MM.1S (cell line): ENCODE data around the gene GFOD2.

Experiments used
- DNase-seq: peaks from one replicate; pipeline ENCODE4 v3.0.0-alpha.2; 2015
- H2AFZ ChIP-seq: fragments of 300-600 bp; sonication (generic); 2 replicates; pipeline ENCODE4 v1.6.0; 2016; ENCODE audit warnings: antibody characterized with exemption, low read length
- H3F3A ChIP-seq: fragments of 300-600 bp; sonication (generic); 2 replicates; pipeline ENCODE4 v1.6.1; 2016; ENCODE audit warnings: mild to moderate bottlenecking, antibody characterized with exemption, low read length, moderate library complexity, mixed read lengths; ENCODE audit not compliant: insufficient read depth
- H3K27ac ChIP-seq: fragments of 300-600 bp; sonication (generic); 2 replicates; pipeline ENCODE4 v1.5.1; 2016; ENCODE audit warnings: mild to moderate bottlenecking, low read length
- H3K27me3 ChIP-seq: fragments of 300-600 bp; sonication (generic); replicated peaks from 2 replicates; pipeline ENCODE4 v1.6.0; 2016; ENCODE audit warnings: low read length; ENCODE audit not compliant: insufficient read depth
- H3K36me3 ChIP-seq: fragments of 300-600 bp; sonication (generic); replicated peaks from 2 replicates; pipeline ENCODE4 v1.6.1; 2016; ENCODE audit warnings: mild to moderate bottlenecking, low read length, mixed read lengths; ENCODE audit not compliant: insufficient read depth
- H3K4me1 ChIP-seq: fragments of 300-600 bp; sonication (generic); 2 replicates; pipeline ENCODE4 v1.6.1; 2016; ENCODE audit warnings: low read length, mixed read lengths
- H3K4me2 ChIP-seq: fragments of 300-600 bp; sonication (generic); 2 replicates; pipeline ENCODE4 v1.6.0; 2016; ENCODE audit warnings: low read depth, low read length
- H3K4me3 ChIP-seq: fragments of 300-600 bp; sonication (generic); 2 replicates; pipeline ENCODE4 v1.5.1; 2016; ENCODE audit warnings: low read length, mixed read lengths
- H3K79me2 ChIP-seq: fragments of 300-600 bp; sonication (generic); 2 replicates; pipeline ENCODE4 v1.6.1; 2016; ENCODE audit warnings: mixed run types, low read length, mixed read lengths
- H3K9ac ChIP-seq: fragments of 300-600 bp; sonication (generic); 2 replicates; pipeline ENCODE4 v1.6.1; 2016; ENCODE audit warnings: low read length, mixed read lengths
- H3K9me2 ChIP-seq: fragments of 300-600 bp; sonication (generic); replicated peaks from 2 replicates; pipeline ENCODE4 v1.6.1; 2016; ENCODE audit warnings: mild to moderate bottlenecking, low read length, mixed read lengths; ENCODE audit not compliant: insufficient read depth
- H3K9me3 ChIP-seq: fragments of 300-600 bp; sonication (generic); replicated peaks from 2 replicates; pipeline ENCODE4 v1.6.1; 2016; ENCODE audit warnings: mild to moderate bottlenecking, low read length, mixed read lengths; ENCODE audit not compliant: insufficient read depth
- H4K20me1 ChIP-seq: fragments of 300-600 bp; sonication (generic); 2 replicates; pipeline ENCODE4 v1.6.1; 2016; ENCODE audit warnings: mild to moderate bottlenecking, low read length, moderate library complexity, mixed read lengths; ENCODE audit not compliant: insufficient read depth
- EZH2 ChIP-seq: fragments of 300-600 bp; sonication (generic); optimal IDR thresholded peaks from 2 replicates; pipeline ENCODE3; 2017; ENCODE audit warnings: low read depth, mild to moderate bottlenecking, antibody characterized with exemption, low read length, mixed read lengths
- EZH2phosphoT487 ChIP-seq: fragments of 300-600 bp; sonication (generic); IDR thresholded peaks from 2 replicates; pipeline ENCODE4 v1.6.1; 2018; ENCODE audit warnings: antibody characterized with exemption, low read length
- TF ChIP-seq, protein P1 (sequence below): fragments of 300-600 bp; sonication (generic); IDR thresholded peaks from 2 replicates; pipeline ENCODE4 v1.5.1; 2016; ENCODE audit warnings: antibody characterized with exemption, low read length, mixed read lengths

Gene GFOD2

DNA sequence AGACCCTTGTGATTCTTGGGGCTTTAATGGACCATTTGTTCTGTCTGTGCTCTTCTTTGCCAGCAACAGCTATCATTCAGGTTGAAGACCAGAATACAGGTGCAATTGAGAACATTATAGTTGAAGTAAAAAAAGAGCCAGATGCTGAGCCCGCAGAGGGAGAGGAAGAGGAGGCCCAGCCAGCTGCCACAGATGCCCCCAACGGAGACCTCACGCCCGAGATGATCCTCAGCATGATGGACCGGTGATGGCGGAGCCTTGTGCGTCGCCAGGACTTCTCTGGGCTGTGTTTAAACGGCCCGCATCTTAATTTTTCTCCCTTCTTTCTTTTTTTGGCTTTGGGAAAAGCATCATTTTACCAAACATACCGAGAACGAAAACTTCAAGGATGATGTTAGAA is 81.5 kb downstream of the GFOD2 start:
- no peak overlapping the region for H2AFZ ChIP-seq
- no peak overlapping the region for H3K4me2 ChIP-seq
- no peak overlapping the region for H3K9ac ChIP-seq
- peaks cover 11% of the 10 kb centered on the region; the same call in 1 of the 2 replicates for H3K79me2 ChIP-seq
- H3K9me3 ChIP-seq, result no peaks in the 10 kb centered on the region
- no peak overlapping the region for H3K27ac ChIP-seq
- H3K4me1 ChIP-seq, result no peaks in the 10 kb centered on the region
- H3K9me2 ChIP-seq, result no peaks in the 10 kb centered on the region
- H3K27me3 ChIP-seq, result no peaks in the 10 kb centered on the region
- DNase-seq, result no peak
- H3F3A ChIP-seq, result no peaks in the 10 kb centered on the region
- peaks cover 10% of the 10 kb centered on the region for H3K36me3 ChIP-seq
- H3K4me3 ChIP-seq, result no peak overlapping the region
- TF ChIP-seq EZH2, result no peak
- no peak for TF ChIP-seq EZH2phosphoT487
- TF ChIP-seq, protein P1, sequence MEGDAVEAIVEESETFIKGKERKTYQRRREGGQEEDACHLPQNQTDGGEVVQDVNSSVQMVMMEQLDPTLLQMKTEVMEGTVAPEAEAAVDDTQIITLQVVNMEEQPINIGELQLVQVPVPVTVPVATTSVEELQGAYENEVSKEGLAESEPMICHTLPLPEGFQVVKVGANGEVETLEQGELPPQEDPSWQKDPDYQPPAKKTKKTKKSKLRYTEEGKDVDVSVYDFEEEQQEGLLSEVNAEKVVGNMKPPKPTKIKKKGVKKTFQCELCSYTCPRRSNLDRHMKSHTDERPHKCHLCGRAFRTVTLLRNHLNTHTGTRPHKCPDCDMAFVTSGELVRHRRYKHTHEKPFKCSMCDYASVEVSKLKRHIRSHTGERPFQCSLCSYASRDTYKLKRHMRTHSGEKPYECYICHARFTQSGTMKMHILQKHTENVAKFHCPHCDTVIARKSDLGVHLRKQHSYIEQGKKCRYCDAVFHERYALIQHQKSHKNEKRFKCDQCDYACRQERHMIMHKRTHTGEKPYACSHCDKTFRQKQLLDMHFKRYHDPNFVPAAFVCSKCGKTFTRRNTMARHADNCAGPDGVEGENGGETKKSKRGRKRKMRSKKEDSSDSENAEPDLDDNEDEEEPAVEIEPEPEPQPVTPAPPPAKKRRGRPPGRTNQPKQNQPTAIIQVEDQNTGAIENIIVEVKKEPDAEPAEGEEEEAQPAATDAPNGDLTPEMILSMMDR, result no peak
- H4K20me1 ChIP-seq, result no peaks in the 10 kb centered on the region

DNA sequence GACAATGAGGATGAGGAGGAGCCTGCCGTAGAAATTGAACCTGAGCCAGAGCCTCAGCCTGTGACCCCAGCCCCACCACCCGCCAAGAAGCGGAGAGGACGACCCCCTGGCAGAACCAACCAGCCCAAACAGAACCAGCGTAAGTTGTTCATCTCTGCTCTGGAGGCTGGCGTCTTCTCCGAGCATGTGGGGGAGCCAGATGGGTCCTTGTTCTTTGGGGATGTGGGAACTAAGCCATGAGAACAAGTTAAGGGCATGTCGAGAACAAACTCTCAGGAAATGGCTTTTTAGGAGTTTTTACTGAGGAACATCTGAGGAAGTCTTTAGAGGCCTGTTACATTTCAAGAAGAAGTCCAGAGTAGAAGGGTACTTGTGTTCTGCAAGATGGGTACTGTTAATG is 82.4 kb downstream of the GFOD2 start:
- Histone ChIP-seq H3K9me3 (no peaks in the 10 kb centered on the region), H3K27ac (no peak overlapping the region), H3K9ac (no peak overlapping the region), H3K4me2 (no peak overlapping the region), H4K20me1 (no peaks in the 10 kb centered on the region), H3K4me1 (no peaks in the 10 kb centered on the region), H3F3A (no peaks in the 10 kb centered on the region), H3K9me2 (no peaks in the 10 kb centered on the region), H2AFZ (no peak overlapping the region), H3K27me3 (no peaks in the 10 kb centered on the region), H3K4me3 (no peak overlapping the region), H3K36me3 (peaks cover 10% of the 10 kb centered on the region), H3K79me2 (peaks cover 15% of the 10 kb centered on the region)
- TF ChIP-seq, protein P1, result no peak
- TF ChIP-seq EZH2 (no peak), EZH2phosphoT487 (no peak)
- no peak for DNase-seq

GRCh38 chr16:67632415-67633172 is 86.5 kb downstream of the GFOD2 start:
- H3K27ac ChIP-seq, result no peak overlapping the region
- no peaks in the 10 kb centered on the region for H3K9me3 ChIP-seq
- H3K9me2 ChIP-seq, result no peaks in the 10 kb centered on the region
- H2AFZ ChIP-seq, result no peak overlapping the region
- H4K20me1 ChIP-seq, result no peaks in the 10 kb centered on the region
- H3K36me3 ChIP-seq, result peaks cover 9% of the 10 kb centered on the region; the same call in 1 of the 2 replicates
- no peaks in the 10 kb centered on the region for H3K4me1 ChIP-seq
- TF ChIP-seq EZH2, result no peak
- TF ChIP-seq EZH2phosphoT487, result no peak
- TF ChIP-seq, protein P1, result no peak
- no peak for DNase-seq
- no peaks in the 10 kb centered on the region for H3F3A ChIP-seq
- H3K9ac ChIP-seq, result no peak overlapping the region
- no peak overlapping the region for H3K4me3 ChIP-seq
- H3K79me2 ChIP-seq, result peaks cover 20% of the 10 kb centered on the region
- H3K27me3 ChIP-seq, result no peaks in the 10 kb centered on the region
- H3K4me2 ChIP-seq, result no peak overlapping the region
